Naive thymus-derived CD4-positive, alpha-beta T cell (primary cell): ENCODE data around the gene TRMU. TPM values are rescaled to one million over a fixed set of nuclear protein-coding genes. Genes with fewer than 3 reads are reported as not detected.

Source experiments
- ATAC-seq: fragments of 150-1000 bp; cut with Tn5 transposase; 2 replicates; pipeline ENCODE4 v1.10.0; 2021; ENCODE audit warnings: mild to moderate bottlenecking, moderate library complexity
- CTCF ChIA-PET: fragments of 350-600 bp; sonication (Branson Sonifier 250); formaldehyde crosslinking; loops from one replicate; lab custom pipeline; 2021; ENCODE audit warnings: antibody characterized with exemption; lab: Charles Lee
- POLR2A ChIA-PET: fragments of 350-600 bp; sonication (Branson Sonifier 250); formaldehyde crosslinking; loops from one replicate; lab custom pipeline; 2021; ENCODE audit warnings: antibody characterized with exemption, inconsistent platforms; lab: Charles Lee
- DNase-seq, 9 donors: peaks; one replicate each; pipeline versions ENCODE4 v3.0.0 to v3.0.0-alpha.2; 2020 to 2022; ENCODE audit warnings: mixed read lengths in 1 of 9
- H3K27ac ChIP-seq: one replicate; pipeline ENCODE4 v1.7.0; 2013; ENCODE audit warnings: mild to moderate bottlenecking, low read depth, low read length, moderate library complexity
- H3K27me3 ChIP-seq, 2 donors: one replicate each; pipeline ENCODE4 v1.7.0; 2013; ENCODE audit warnings: low read length in 2 of 2, mild to moderate bottlenecking in 2 of 2, moderate library complexity in 2 of 2; ENCODE audit not compliant: control insufficient read depth in 2 of 2, insufficient read depth in 2 of 2
- H3K36me3 ChIP-seq, 3 experiments: 1 replicate in 2 of 3; 2 replicates in 1 of 3; pipeline ENCODE4 v1.7.0; 2013; ENCODE audit warnings: low read length in 3 of 3, mild to moderate bottlenecking in 3 of 3, moderate library complexity in 1 of 3; ENCODE audit not compliant: insufficient read depth in 3 of 3, control insufficient read depth in 2 of 3
- H3K4me1 ChIP-seq, 2 donors: one replicate each; pipeline ENCODE4 v1.7.0; 2013; ENCODE audit warnings: low read length in 2 of 2, mild to moderate bottlenecking in 2 of 2, moderate library complexity in 1 of 2; ENCODE audit not compliant: control insufficient read depth in 2 of 2, insufficient read depth in 2 of 2
- H3K4me3 ChIP-seq: 2 replicates; pipeline ENCODE4 v1.7.0; 2013; ENCODE audit warnings: mild to moderate bottlenecking, low read length
- H3K9me3 ChIP-seq, 3 experiments: 1 replicate in 2 of 3; 2 replicates in 1 of 3; pipeline ENCODE4 v1.7.0; 2013; ENCODE audit warnings: low read length in 3 of 3; ENCODE audit not compliant: control insufficient read depth in 2 of 3
- H3K27ac Mint-ChIP-seq, 9 donors: one replicate each; pipeline ENCODE4 v1.8.0; 2020 to 2022; ENCODE audit warnings: mixed read lengths in 9 of 9, mild to moderate bottlenecking in 8 of 9, moderate library complexity in 5 of 9, inconsistent platforms in 2 of 9
- H3K27me3 Mint-ChIP-seq, 5 donors: one replicate each; pipeline ENCODE4 v1.8.0; 2021 to 2022; ENCODE audit warnings: mixed read lengths in 5 of 5, mild to moderate bottlenecking in 1 of 5
- H3K36me3 Mint-ChIP-seq, 5 donors: one replicate each; pipeline ENCODE4 v1.8.0; 2020 to 2022; ENCODE audit warnings: mixed read lengths in 5 of 5, mild to moderate bottlenecking in 3 of 5, inconsistent platforms in 1 of 5
- H3K4me1 Mint-ChIP-seq, 7 donors: one replicate each; pipeline ENCODE4 v1.8.0; 2020 to 2022; ENCODE audit warnings: mixed read lengths in 7 of 7, mild to moderate bottlenecking in 3 of 7, inconsistent platforms in 1 of 7
- H3K4me3 Mint-ChIP-seq, 10 donors: one replicate each; pipeline ENCODE4 v1.8.0; 2020 to 2022; ENCODE audit warnings: mild to moderate bottlenecking in 10 of 10, mixed read lengths in 10 of 10, moderate library complexity in 6 of 10, inconsistent platforms in 2 of 10
- H3K9me3 Mint-ChIP-seq, 11 donors: one replicate each; pipeline ENCODE4 v1.8.0; 2020 to 2022; ENCODE audit warnings: mixed read lengths in 11 of 11, mild to moderate bottlenecking in 4 of 11, inconsistent platforms in 1 of 11, moderate library complexity in 1 of 11
- intact Hi-C, 2 donors: fragments of 100-400 bp; cut with micrococcal nuclease; formaldehyde crosslinking; loops; one replicate each; pipeline ENCODE4 v1.15.1; 2023
- polyA plus RNA-seq, 2 donors: library from polyadenylated mRNA; unstranded; fragments of 300-500 nt; fragmentation: Illumina TruSeq; gene quantifications; one replicate each; pipeline ENCODE4 v1.2.3, GENCODE V29; 2021
- total RNA-seq, 6 experiments: library from RNA in 5 of 6; stranded (reverse) in 5 of 6; gene quantifications; 1 replicate in 5 of 6; 2 replicates in 1 of 6; pipeline ENCODE4 v1.2.3 and lab custom pipeline; 2021 to 2026

The TRMU gene
- total and polyA plus RNA-seq, 7 experiments from 2014 or later: 17.9 to 92.1 (median 58.7) TPM

DNA sequence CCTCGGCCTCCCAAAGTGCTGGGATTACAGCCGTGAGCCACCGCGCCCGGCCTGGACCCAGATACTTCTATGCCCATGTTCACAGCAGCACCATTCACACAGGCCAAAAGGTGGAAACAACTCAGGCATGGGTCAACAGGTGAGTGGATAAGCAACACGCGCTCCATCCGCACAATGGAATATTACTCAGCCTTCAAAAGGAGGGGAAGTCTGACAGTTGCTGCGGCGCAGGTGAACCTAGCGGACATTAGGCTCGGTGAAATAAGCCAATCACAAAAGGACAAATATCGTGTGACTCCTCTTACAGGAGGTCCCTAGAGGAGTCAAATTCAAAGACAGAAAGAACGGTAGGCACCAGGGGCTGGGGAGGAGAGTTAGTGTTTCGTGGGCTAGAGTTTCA lies 47.0 kb downstream of the TRMU start:
- H3K36me3 Mint-ChIP-seq: no peaks in the 10 kb centered on the region
- no peaks in the 10 kb centered on the region for H3K9me3 ChIP-seq
- POLR2A ChIA-PET: no interaction called here
- CTCF ChIA-PET: no interaction called here
- DNase-seq (no peak), ATAC-seq (no peak)
- no peak overlapping the region for H3K27ac ChIP-seq
- no peaks in the 10 kb centered on the region for H3K4me1 ChIP-seq
- no peak overlapping the region for H3K4me3 Mint-ChIP-seq
- H3K9me3 Mint-ChIP-seq: peaks cover 0 to 2% (median 0%) of the 10 kb centered on the region in 11 donors
- H3K36me3 ChIP-seq: no peaks in the 10 kb centered on the region
- H3K27me3 Mint-ChIP-seq: no peaks in the 10 kb centered on the region
- H3K27me3 ChIP-seq: no peaks in the 10 kb centered on the region
- H3K27ac Mint-ChIP-seq: no peak overlapping the region
- no peaks in the 10 kb centered on the region for H3K4me1 Mint-ChIP-seq
- H3K4me3 ChIP-seq: no peak overlapping the region
- intact Hi-C loops: no loop called here

DNA sequence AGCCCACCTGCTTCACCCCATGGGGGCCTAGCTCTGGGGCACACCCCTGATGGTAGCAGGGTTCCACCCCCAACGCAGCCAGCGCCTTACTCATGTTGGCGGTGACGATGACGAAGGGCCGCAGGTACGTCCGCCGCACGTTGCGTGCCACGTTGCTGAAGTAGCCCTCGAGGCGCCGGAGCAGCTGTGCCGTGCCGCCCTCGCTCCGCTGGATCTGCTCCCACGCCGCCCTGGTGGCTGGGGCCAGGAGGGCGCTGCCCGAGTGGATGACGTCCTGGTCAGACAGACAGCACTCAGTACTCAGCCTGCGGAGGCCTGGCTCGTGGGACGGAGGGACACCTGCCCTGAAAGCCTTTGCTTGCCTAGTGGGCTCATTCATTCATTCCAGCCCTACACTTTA lies 50.8 kb downstream of the TRMU start:
- Histone ChIP-seq H3K27me3 (no peaks in the 10 kb centered on the region), H3K36me3 (no peaks in the 10 kb centered on the region), H3K9me3 (no peaks in the 10 kb centered on the region), H3K4me3 (no peak overlapping the region), H3K27ac (no peak overlapping the region), H3K4me1 (no peaks in the 10 kb centered on the region)
- ATAC-seq (no peak), DNase-seq (no peak)
- Mint-ChIP-seq H3K27me3 (no peaks in the 10 kb centered on the region), H3K27ac (no peak overlapping the region), H3K4me1 (peaks cover 0 to 1% (median 0%) of the 10 kb centered on the region in 7 donors), H3K36me3 (peaks cover 0 to 3% (median 0%) of the 10 kb centered on the region in 5 donors), H3K9me3 (no peaks in the 10 kb centered on the region), H3K4me3 (no peak overlapping the region)
- POLR2A ChIA-PET: no interaction called here
- intact Hi-C loops: no loop called here
- CTCF ChIA-PET: no interaction called here

DNA sequence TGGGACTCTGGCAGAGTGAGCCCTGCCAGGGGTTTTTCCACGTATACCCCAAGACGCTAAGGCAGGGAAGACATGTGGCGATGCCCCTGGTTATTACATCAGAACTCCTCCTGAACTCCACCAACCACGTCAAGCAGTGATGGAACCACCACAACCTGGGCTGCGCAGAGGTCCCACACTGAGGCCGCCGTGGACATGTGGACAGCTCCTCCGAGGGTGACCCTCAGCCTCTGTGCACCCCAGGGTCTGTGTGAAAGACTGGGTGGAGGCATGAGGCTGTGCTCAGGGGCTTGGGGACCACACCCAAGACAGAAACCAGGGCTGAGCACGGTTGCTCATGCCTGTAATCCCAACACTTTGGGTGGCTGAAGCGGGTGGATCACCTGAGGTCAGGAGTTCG lies 52.2 kb downstream of the TRMU start:
- Mint-ChIP-seq H3K27me3 (no peaks in the 10 kb centered on the region), H3K4me1 (peaks cover 0 to 1% (median 0%) of the 10 kb centered on the region in 7 donors), H3K9me3 (no peaks in the 10 kb centered on the region), H3K36me3 (peaks cover 0 to 3% (median 0%) of the 10 kb centered on the region in 5 donors), H3K27ac (no peak overlapping the region), H3K4me3 (no peak overlapping the region)
- intact Hi-C loops: no loop called here
- Histone ChIP-seq H3K4me3 (no peak overlapping the region), H3K27ac (no peak overlapping the region), H3K27me3 (no peaks in the 10 kb centered on the region), H3K9me3 (no peaks in the 10 kb centered on the region), H3K36me3 (no peaks in the 10 kb centered on the region), H3K4me1 (no peaks in the 10 kb centered on the region)
- ChIA-PET POLR2A (no interaction called here), CTCF (no interaction called here)
- ATAC-seq (no peak), DNase-seq (no peak)

DNA sequence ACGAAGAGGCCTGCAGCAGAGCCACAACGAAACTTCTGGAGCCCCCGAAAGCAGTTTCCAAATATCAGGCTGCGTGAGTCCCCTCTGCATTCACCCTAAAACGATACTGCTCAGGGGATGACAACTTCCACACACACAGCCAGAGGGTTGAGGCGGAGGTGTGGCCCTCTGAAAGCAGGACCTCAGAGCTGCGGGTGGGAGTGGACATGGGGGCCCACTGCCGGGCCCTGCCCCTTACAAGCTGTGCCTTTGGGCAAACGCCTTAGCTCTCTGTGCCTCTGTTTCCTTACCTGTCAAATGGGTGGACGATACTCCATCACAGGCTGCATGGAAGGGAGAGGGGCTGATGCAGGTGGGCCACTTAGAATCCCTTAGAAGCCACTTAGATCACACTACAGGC lies 53.1 kb downstream of the TRMU start:
- H3K4me3 ChIP-seq: no peak overlapping the region

DNA sequence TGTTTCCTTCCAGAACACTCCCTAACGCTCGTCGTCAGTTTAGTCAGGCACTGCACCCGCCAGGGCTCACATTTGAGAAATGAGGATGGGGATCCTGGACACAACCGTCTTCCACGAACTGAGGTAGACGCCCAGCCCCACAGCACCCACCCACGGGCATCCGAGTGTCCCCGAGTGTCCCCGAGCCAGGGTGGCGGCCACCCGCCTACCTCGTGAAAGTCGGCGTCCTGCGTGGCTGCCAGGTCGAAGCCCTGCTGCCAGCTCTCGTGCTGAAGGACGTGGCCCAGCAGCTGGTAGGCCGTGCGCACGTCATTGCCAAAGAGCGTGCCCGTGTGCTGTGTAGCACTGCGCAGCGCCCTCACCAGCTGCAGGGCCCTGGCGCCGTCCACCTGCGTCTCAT lies 53.6 kb downstream of the TRMU start:
- Mint-ChIP-seq H3K27me3 (peaks cover 0 to 2% (median 0%) of the 10 kb centered on the region in 5 donors), H3K4me3 (no peak overlapping the region), H3K36me3 (peaks cover 0 to 3% (median 0%) of the 10 kb centered on the region in 5 donors), H3K9me3 (no peaks in the 10 kb centered on the region), H3K4me1 (peaks cover 0 to 6% (median 5%) of the 10 kb centered on the region in 7 donors), H3K27ac (no peak overlapping the region)
- Histone ChIP-seq H3K4me3 (no peak overlapping the region), H3K27ac (no peak overlapping the region), H3K4me1 (peaks cover 0 to 5% of the 10 kb centered on the region in 2 donors), H3K36me3 (no peaks in the 10 kb centered on the region), H3K9me3 (no peaks in the 10 kb centered on the region), H3K27me3 (no peaks in the 10 kb centered on the region)
- no peak for ATAC-seq
- ChIA-PET CTCF (no interaction called here), POLR2A (no interaction called here)
- intact Hi-C loops: no loop called here
- no peak for DNase-seq

More for the DNA sequence above, 53.1 kb downstream of the TRMU start:
- Histone ChIP-seq H3K36me3 (no peaks in the 10 kb centered on the region), H3K27me3 (no peaks in the 10 kb centered on the region), H3K4me1 (peaks cover 0 to under 1% of the 10 kb centered on the region in 2 donors), H3K27ac (no peak overlapping the region), H3K9me3 (no peaks in the 10 kb centered on the region)
- H3K4me3 Mint-ChIP-seq: no peak overlapping the region
- DNase-seq: no peak
- peaks cover 0 to under 1% (median 0%) of the 10 kb centered on the region in 5 donors for H3K27me3 Mint-ChIP-seq
- ChIA-PET POLR2A (no interaction called here), CTCF (no interaction called here)
- H3K4me1 Mint-ChIP-seq: peaks cover 0 to 2% (median under 1%) of the 10 kb centered on the region in 7 donors
- H3K36me3 Mint-ChIP-seq: peaks cover 0 to 3% (median 0%) of the 10 kb centered on the region in 5 donors
- H3K9me3 Mint-ChIP-seq: no peaks in the 10 kb centered on the region
- intact Hi-C loops: no loop called here
- no peak for ATAC-seq
- no peak overlapping the region for H3K27ac Mint-ChIP-seq

DNA sequence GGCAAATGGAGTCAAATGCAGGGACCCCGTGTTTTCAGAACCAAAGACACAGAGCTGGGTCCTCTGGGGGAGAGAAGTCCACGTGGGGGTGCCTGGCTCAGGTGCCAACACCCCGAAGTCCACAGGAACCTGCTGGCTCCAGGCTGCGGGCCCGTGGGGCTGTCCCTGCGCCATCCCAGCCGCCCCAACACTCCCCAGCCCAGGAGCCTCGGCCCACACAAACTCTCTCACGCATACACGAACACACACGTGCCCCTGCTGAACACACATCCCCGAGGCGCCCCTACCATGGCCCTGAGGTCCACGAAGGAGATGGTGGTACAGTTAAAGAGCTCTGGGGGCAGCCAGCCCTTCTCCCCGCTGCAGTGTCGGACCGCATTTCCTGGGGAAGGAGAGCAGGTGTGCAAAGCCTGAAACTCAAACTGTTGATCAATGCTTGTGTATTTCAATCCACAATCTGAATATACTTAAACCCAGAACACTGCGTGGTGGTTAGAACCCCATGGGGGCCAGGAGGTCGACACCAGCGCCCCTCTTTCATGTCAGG lies 54.7 kb downstream of the TRMU start:
- Histone ChIP-seq H3K9me3 (no peaks in the 10 kb centered on the region), H3K4me1 (peaks cover 0 to 7% of the 10 kb centered on the region in 2 donors), H3K4me3 (no peak overlapping the region), H3K27ac (no peak overlapping the region), H3K36me3 (no peaks in the 10 kb centered on the region), H3K27me3 (no peaks in the 10 kb centered on the region)
- DNase-seq (no peak), ATAC-seq (no peak)
- H3K4me3 Mint-ChIP-seq: peak overlapping the region in 2 of 10 donors; percentile 33 to 56
- intact Hi-C loops: no loop called here
- no peaks in the 10 kb centered on the region for H3K9me3 Mint-ChIP-seq
- no peak overlapping the region for H3K27ac Mint-ChIP-seq
- ChIA-PET CTCF (no interaction called here), POLR2A (no interaction called here)
- peaks cover 0 to 2% (median 0%) of the 10 kb centered on the region in 5 donors for H3K27me3 Mint-ChIP-seq
- H3K4me1 Mint-ChIP-seq: peaks cover 0 to 7% (median 6%) of the 10 kb centered on the region in 7 donors
- H3K36me3 Mint-ChIP-seq: peaks cover 0 to 3% (median 0%) of the 10 kb centered on the region in 5 donors

DNA sequence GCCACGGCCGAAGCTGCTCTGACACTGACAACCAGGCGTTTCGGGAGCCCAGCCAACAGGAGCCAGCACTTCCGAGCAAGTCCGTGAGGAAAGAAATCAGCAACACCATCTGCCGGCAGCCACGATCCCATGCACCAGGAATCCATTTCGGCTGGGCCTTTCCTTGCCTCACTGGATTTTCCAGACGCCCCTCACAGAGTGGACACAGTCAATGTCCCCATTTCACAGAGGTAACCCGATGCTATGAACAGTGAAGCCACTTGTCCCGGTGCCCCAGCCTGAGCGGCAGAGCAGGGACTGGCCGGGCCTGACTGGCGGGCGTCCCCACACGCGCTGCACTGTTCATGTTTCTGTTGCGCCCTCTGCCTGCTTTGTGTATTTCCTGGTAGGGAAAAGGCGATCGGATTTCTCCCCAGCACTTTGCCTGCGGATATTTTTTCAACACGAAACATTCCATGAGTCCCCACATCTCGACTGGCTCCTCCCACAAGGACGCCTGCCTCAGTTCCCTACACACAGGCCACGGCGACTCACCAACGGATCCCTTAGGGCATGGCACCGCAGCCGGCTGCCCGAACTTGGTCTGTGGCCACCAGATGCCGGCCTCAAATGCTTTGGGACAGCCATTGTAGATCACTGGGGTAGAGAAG lies 55.3 kb downstream of the TRMU start:
- ChIA-PET CTCF (no interaction called here), POLR2A (no interaction called here)
- intact Hi-C loops: no loop called here
- Histone ChIP-seq H3K4me1 (peaks cover 0 to 7% of the 10 kb centered on the region in 2 donors), H3K36me3 (no peaks in the 10 kb centered on the region), H3K27me3 (no peaks in the 10 kb centered on the region), H3K27ac (no peak overlapping the region), H3K4me3 (no peak overlapping the region), H3K9me3 (no peaks in the 10 kb centered on the region)
- no peaks in the 10 kb centered on the region for H3K9me3 Mint-ChIP-seq
- H3K27me3 Mint-ChIP-seq: peaks cover 0 to 2% (median 0%) of the 10 kb centered on the region in 5 donors
- H3K36me3 Mint-ChIP-seq: peaks cover 0 to 3% (median 0%) of the 10 kb centered on the region in 5 donors
- peak overlapping the region in 2 of 10 donors; percentile 33 to 56 for H3K4me3 Mint-ChIP-seq
- no peak overlapping the region for H3K27ac Mint-ChIP-seq
- peaks cover 0 to 7% (median 6%) of the 10 kb centered on the region in 7 donors for H3K4me1 Mint-ChIP-seq
- ATAC-seq (no peak), DNase-seq (no peak)
